ENCODE measurements around the gene SPRTN. TPM values are rescaled to one million over a fixed set of nuclear protein-coding genes. Genes with fewer than 3 reads are reported as not detected.

SPRTN gene
- total RNA-seq, 2 donors from 2014 or later = 7.2 to 9.4 TPM

- ATAC-seq (no peak), DNase-seq (no peak)
- intact Hi-C loops (cut with DNase I, micrococcal nuclease) = no loop called here
Measured at GRCh38 chr1:231395998-231396390, 57.9 kb downstream of the SPRTN start.

DNA sequence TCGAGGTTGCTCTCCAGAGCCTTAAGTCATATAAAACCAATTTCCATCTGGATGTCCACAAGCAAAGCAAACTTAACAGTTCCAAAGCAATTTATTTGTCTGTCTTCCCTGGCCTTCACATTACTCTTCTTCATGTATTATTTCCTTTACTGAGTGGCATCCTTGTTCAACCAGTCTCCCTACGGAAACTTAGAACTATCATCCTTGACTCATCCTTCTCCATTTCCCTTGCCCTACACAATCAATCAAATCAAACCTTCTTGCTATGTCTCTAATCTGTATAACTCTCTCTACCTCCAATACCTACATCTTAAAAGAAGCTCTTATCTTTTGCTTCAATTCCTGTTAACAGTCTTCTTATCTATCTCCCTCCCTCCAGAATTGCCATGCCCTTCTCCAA, 58.5 kb downstream of the SPRTN start:
- intact Hi-C loops (cut with DNase I, micrococcal nuclease) = no loop called here
- DNase-seq (no peak), ATAC-seq (no peak)

GRCh38 chr1:231397886-231398671, 60.0 kb downstream of the SPRTN start:
- no peak for ATAC-seq
- intact Hi-C loops (cut with DNase I, micrococcal nuclease) = no loop called here
- no peak for DNase-seq

- intact Hi-C loops (cut with DNase I, micrococcal nuclease) = no loop called here
- ATAC-seq = no peak
- no peak for DNase-seq
Measured at GRCh38 chr1:231401478-231401877, 63.4 kb downstream of the SPRTN start.

DNA sequence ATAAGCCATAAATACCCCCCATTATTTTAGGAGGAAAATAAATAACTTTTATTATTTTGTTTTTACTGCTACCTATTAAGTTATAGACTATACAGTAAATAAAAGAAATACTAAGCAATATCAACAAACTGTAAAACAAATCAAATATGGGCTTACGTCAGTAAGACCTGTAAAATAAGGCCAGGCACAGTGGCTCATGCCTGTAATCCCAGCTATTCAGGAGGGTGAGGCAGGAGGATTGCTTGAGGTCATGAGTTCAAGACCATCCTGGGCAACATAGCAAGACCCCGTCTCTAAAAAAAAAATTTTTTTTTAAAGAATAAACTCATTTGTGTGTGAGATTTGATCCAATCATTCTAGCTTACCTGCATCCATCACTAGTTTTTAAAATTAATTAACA, 66.2 kb downstream of the SPRTN start:
- no peak for DNase-seq
- intact Hi-C loops (cut with DNase I, micrococcal nuclease) = no loop called here
- ATAC-seq = no peak

Other genes starting within 250 kb of the SPRTN start
- under 1 TPM in 1 of 2 donors, not detected in 1; 0.03 TPM for gene TRIM67, start 176.2 kb upstream of the SPRTN start, total RNA-seq
- gene GNPAT, start 97.1 kb upstream of the SPRTN start, total RNA-seq = 10 to 100 TPM; 30.4 to 30.6 TPM
- gene EXOC8, start 441 bp upstream of the SPRTN start, total RNA-seq = 10 to 100 TPM; 12.2 to 14.1 TPM
- gene EGLN1, start 84.0 kb downstream of the SPRTN start, total RNA-seq = 10 to 100 TPM; 40.6 to 63.1 TPM
- gene TSNAX, start 190.4 kb downstream of the SPRTN start, total RNA-seq = 10 to 100 TPM; 30.7 to 34.3 TPM

Measured in left colon (tissue), 2 donors.